Activated T-cell treated with anti-CD3 and anti-CD28 coated beads for 24 hours (primary cell): ENCODE data around the gene CFHR3.
"Not testable (repeated sequence)": the region's sequence is repeated elsewhere in the genome, so short reads cannot be mapped to it uniquely, and the experiment has no call there.

Source experiments
- DNase-seq: peaks from one replicate; pipeline ENCODE4 v3.0.0-alpha.2; 2020; ENCODE audit warnings: low read depth

The CFHR3 gene

DNA sequence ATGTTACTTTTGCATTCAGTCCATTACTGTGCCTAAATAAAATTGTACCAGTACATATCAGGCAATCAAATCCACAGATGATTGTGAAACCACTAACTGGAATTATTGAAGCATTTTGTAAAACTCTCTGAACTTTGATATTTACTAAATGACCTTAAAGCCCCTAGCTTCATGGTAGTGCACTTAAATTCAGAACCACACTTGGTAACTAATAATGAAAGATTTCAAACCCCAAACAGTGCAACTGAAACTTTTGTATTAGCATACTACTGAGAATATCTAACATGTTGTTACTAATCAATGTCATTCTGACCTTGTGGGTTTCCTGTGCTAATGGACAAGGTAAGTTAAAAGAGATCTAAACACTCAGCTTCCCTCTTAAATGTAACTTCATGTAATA is at the start of gene CFHR3:
Gene CFHR3, plus strand, starts transcription at position 238 of the 400 bp plus-strand sequence. Its CDS starts 47 bp downstream, at position 285.
- no peak for DNase-seq

DNA sequence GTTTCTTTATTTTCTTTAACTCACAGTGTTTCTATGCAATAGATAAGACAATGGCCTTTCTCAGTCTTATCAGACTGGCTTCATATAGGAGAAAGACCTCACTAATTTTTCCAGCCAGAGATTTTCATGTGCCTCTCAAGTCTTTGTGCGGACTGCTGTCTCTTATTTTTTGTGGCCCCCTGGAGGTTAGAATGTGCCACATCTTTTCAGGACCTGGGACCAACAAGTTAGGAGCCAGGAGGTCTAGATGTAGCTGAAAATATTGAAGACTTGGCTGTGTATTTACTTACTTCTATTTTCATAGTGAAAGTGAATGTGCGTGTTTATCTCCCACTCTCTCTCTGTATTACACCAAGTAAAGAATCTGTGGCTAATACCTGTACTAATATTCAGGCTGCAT is 42.1 kb upstream of the CFHR3 start:
- no peak for DNase-seq

DNA sequence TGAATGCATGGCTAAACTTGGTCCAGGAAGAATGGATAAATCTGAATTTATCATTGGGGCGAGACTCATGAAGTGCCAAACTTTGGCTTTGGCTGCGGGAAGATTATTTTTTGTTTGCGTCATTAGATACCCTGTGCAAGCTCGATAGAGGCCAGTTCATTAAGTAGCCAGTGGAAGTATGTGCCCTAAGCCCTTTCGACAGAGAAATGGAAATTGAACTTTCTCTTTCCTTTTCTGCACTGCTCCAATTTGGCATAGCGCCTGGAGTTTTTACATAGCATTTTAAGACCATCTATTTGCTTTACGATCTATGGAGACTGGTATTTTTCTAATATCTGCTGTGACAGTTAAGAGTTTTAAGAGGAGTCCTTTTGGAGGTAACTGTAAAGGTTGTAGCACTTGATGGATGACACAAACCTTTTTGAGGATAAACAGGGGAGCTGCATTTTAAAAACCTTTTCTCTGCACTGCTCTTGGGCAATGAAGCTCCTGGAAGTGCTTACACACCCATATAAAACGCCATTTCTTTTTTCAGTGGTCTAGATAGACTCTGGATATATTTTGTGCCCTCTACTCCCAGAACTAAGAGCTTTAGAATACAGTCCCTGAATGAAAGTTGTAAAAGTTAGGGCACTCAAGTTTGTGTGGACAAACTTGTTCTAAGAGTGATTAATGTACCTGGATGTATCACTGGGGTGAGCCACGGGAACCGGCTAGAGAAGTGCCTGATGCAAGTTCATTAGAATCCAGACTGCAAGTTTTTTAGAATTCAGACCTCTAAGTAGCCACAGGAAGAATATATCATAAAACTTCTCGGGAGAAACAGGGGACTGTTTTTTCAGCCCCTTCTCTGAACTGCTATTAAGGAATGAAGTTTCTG is 41.3 kb upstream of the CFHR3 start:
- DNase-seq: no peak

DNA sequence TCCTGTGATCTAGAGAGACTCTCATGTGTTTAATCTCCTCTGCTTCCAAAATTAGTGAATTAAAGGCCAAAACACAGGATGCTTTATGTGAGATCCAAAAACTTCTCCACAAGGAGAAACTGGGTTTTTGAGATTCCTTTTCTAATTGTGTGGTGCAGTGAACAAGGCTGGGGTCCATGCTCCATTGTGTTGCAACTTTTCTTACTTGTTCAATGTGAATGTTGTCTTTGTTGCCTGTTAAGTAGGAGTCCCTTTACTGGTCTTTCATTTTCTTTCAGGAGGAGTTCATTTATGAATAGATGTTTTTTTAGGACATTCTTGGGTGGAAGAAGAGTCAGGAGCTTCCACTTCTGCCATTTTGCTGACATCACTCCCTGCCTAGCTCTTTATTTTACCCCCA is 40.6 kb upstream of the CFHR3 start:
- no peak for DNase-seq

DNA sequence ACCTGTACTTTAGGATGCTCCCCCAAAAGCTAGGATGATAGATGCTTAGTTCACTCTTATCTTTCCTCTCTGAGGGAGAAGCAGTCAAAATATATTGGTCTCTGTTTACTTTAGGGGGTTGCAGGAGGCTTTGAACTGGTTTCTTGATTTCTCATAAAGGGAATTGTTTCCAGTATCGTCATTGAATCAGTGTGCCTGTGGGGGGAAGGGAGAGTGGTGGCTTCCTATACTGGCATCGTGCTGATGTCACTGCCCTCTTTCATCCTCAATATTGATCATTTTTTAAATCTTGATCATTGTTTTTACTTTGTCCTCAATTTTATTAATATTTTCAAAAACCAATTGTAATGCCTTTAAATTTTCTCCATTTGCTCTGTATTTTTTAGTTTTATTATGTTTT is 40.2 kb upstream of the CFHR3 start:
- no peak for DNase-seq

DNA sequence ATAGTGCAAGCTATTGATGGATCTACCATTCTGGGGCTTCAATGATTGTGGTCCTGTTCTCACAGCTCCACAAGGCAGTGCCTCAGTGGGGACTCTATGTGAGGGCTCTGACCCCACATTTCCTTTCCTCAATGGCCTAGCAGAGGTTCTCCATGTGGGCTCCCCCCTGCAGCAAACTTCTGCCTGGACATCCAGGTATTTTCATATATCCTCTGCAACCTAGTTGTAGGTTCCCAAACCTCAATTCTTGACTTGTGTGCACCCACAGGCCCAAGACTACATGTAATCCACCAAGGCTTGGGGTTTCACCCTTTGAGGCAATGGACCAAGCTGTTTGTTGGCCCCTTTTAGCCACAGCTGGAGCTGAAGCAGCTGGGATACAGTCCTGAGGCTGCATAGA is 35.9 kb upstream of the CFHR3 start:
- no peak for DNase-seq

DNA sequence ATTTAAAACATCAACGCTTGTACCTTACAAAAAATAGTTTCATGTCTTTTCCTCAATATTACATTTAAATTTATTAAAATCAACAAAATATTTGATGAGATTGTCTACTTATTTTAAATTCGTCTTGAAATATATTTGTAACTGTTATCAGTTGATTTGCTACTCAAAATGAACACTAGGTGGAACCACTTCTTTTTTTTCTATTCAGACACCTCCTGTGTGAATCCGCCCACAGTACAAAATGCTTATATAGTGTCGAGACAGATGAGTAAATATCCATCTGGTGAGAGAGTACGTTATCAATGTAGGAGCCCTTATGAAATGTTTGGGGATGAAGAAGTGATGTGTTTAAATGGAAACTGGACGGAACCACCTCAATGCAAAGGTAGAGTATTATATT is 31.4 kb upstream of the CFHR3 start:
- not testable (repeated sequence) for DNase-seq

DNA sequence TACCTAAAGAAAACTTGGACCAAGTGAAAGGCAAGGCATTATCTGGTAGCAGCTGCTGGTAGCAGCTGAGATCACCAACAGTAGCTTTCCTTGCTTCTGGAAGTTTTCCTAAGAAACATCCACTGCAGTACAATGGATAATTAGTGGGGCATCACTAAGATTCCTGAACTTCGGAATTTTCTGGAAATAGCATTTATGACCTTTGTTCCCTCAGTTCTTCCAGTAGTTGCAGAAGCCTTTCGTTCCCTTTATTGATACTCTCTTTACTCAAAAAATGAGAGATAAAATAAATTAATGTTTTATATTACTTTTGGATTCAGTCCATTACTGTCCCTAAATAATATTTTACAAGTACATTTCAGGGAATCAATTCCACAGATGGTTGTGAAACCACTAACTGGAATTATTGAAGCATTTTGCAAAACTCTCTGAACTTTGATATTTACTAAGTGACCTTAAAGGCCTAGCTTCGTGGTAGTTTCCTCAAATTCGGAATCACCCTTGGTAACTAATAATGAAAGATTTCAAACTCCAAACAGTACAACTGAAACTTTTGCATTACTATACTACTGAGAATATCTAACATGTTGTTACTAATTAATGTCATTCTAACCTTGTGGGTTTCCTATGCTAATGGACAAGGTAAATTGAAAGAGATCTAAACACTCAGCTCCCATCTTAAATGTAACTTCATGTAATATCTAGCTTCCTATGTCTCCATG is 9.5 kb upstream of the CFHR3 start:
- DNase-seq: not testable (repeated sequence)

DNA sequence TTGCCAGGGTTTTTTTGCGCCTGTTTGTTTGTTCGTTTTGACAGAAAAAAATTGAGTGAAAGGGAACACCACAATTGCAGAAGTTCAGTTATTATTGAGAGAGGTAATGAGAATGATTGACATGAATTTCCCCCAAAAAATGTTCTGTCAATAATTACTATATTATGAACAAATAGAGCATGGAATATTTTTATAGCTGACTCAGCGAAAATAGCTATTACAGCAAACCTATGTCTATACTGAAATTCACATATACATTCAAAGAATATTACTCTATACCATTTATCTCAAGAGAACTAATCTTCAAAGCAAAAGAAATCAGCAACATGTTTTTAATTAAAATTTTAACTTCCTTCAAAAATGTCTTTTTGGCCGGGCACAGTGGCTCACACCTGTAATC is 4.8 kb upstream of the CFHR3 start:
- DNase-seq: not testable (repeated sequence)

DNA sequence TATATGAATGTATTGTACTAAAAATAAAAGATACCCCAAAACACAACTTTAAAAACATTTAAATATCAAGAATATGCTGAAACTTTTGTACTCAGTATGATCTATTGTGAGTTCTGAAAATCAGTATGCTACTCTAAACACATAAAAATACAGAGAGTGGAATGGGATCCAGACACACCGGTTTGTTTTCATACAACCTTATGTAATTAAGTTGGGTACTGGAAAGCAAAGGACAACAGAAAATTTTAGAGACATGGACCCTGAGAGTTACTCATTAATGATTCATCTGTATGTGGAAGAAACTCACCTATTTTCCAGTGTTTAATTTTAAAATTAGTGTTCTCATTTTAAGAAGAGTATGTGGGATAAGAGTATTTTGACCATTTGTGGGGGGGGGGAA is 927 bp upstream of the CFHR3 start:
- no peak for DNase-seq

DNA sequence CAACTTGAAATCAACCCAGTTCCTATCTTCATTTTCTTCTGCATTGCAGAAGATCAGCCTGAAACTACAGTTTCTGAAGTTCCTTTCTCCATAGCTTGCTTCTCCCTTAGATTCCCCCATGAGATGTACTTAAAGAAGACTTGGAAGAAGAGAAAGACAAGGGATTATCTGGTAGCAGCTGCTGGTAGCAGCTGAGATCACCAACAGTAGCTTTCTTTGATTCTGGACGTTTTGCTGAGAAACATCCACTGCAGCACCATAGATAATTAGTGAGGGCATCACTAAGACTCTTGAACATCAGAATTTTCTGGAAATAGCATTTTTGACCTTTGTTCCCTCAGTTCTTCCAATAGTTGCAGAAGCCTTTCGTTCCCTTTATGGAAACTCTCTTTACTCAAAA is 465 bp upstream of the CFHR3 start:
- DNase-seq: no peak

DNA sequence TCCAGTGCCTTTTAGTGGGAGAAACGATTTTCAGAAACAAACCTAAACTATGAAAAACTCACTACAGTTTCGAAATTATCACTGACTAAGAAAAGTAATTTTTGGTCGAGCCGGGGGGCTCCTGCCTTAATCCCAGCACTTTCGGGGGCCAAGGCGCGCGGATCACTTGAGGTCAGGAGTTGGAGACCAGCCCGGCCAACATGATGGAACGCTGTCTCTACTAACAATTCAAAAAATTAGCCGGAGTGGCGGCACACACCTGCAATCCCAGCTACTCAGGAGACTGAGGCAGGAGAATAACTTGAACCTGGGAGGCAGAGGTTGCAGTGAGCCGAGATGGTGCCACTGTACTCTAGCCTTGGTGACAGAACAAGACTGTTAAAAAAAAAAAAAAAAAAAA is 3.0 kb downstream of the CFHR3 start:
- no peak for DNase-seq

DNA sequence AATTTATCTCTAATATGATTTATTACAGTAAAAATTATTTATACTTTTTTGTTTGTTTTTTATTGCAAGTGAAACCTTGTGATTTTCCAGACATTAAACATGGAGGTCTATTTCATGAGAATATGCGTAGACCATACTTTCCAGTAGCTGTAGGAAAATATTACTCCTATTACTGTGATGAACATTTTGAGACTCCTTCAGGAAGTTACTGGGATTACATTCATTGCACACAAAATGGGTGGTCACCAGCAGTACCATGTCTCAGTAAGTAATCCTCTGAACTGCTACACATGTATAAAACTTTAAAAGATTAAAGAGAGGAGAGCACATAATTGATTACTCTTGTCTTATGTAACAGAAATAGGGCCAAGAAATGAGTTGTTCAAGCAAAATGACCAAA is 4.5 kb downstream of the CFHR3 start:
- no peak for DNase-seq

DNA sequence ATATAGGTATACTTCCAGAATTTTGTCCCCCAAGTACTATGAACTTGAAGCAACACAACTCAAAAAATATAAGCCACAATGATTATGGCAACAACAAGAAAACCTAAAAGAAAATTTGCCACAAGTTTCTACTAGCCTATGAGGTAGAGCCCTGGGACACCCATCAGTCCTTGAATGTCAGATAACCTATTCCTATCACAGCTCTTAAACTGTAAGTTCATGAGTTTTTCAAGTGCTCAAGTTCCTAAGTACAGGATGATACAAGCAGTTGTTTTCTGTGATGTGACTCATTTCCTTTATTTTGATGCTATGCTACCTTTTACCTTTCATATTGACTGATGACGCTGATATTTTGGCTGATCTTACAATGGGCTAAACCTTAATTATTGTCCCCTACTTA is 16.6 kb downstream of the CFHR3 start:
- DNase-seq: not testable (repeated sequence)

DNA sequence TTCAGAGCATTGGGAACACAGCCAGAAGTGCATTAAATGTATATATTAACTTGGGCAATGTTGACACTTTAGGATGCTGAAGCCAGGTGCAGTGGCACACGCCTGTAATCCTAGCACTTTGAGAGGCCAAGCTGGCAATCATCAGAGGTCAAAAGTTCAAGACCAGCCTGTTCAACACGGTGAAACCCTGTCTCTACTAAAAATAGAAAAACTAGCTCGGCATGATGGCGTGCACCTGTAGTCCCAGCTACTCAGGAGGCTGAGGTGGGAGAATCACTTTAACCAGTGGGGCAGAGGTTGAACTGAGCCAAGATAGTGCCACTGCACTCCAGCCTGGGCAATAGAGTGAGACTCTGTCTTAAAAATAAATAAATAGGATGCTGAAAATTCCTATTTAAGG is 19.5 kb downstream of the CFHR3 start:
- DNase-seq: not testable (repeated sequence)

DNA sequence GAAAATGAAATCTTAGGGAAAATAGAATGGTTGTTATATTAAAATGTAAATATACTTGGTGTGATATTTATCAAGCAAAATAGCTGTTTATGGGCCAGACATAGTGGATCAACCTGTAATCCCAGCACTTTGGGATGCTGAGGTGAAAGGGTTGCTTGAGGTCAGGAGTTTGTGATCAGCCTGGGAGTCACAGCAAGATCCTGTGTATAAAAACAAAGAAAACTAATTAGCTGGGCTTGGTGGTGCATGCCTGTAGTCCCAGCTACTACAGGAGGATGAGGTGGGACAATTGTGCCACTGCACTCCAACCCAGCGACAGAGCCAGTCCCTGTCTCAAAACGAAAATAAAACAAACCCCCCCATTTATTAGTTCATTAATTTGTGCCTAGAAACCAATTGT is 23.3 kb downstream of the CFHR3 start:
- DNase-seq: no peak

DNA sequence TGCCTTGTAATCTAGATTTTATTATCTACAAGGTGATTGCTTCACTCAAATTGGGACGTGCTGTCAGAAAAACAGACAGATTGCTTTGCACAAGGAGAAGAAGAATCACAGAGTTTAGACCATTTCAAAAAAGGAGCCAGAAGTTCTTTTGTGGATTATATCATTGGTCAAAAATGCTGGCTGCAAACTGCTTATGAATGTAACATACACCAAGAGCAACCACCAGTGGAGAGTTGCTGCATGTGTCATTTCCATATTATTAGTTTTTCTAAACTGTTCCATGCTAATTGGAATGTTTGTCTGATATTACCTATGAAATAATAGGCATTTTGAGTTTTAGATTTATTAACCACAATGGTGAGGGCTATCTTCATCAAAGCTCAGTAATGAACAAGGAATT is 27.3 kb downstream of the CFHR3 start:
- DNase-seq: not testable (repeated sequence)

DNA sequence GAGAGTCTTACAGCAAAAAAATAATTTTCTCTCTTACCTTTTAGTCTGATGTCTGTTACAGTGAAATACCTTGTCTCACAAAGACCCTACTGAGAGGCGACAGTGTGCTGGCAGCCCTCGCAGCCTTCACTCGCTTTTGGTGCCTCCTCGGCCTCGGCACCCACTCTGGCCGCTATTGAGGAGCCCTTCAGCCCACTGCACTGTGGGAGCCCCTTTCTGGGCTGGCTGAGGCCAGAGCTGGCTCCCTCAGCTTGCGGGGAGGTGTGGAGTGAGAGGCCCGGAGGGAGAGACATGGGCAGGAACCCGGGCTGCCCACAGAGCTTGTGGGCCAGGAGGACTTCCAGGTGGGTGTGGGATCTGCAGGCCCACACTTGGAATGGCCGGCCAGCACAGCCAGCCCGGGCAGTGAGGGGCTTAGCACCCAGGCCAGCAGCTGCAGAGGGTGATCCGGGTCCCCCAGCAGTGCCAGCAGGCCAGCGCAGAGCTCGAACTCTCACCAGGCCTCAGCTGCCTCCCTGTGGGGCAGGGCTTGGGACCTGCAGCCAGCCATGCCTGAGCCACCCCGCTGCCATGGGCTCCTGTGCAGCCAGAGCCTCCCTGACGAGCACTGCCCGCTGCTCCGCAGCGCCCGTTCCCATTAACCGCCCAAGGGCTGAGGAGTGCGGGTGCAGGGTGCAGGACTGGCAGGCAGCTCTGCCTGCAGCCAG is 34.0 kb downstream of the CFHR3 start:
- DNase-seq: no peak

DNA sequence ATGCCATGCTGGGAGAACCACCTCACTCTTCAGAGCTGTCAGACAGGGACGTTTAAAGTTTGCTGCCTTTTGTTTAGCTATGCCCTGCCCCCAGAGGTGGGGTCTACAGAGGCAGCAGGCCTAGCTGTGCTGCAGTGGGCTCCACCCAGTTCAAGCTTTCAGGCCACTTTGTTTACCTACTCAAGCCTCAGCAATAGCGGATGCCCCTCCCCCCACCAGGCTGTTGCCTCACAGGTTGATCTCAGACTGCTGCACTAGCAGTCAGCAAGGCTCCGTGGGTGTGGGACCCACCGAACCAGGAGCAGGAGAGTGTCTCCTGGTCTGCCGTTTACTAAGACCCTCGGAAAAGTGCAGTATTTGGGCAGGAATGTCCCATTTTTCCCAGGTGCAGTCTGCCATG is 42.8 kb downstream of the CFHR3 start:
- not testable (repeated sequence) for DNase-seq

DNA sequence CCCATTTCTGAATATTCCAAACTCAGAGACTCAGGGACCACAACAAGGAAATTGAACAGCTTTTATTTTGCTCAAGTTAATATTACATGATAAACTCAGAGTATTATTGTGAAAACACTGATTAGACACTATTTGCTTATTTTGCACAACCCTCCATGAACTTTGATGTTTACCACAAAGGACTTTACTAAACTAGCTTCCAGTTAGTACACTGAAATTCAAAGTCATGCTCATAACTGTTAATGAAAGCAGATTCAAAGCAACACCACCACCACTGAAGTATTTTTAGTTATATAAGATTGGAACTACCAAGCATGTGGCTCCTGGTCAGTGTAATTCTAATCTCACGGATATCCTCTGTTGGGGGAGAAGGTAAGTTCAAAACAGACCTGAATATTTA is 44.9 kb downstream of the CFHR3 start, which contains the start of gene CFHR1:
Gene CFHR1, plus strand, starts transcription at position 201 of the 400 bp plus-strand sequence. Its CDS starts 114 bp downstream, at position 315.
- DNase-seq: not testable (repeated sequence)

DNA sequence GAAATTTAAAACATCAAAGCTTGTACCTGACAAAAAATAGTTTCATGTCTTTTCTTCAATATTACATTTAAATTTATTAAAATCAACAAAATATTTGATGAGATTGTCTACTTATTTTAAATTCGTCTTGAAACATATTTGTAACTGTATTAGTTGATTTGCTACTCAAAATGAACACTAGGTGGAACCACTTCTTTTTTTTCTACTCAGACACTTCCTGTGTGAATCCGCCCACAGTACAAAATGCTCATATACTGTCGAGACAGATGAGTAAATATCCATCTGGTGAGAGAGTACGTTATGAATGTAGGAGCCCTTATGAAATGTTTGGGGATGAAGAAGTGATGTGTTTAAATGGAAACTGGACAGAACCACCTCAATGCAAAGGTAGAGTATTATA is 53.2 kb downstream of the CFHR3 start:
- not testable (repeated sequence) for DNase-seq
